LNCAP (cell line): ENCODE results near the gene HTR1D.

Experiments used
- CTCF ChIP-seq: fragments of 450-650 bp; IDR thresholded peaks from 2 replicates; pipeline ENCODE4 v1.5.1; 2017; ENCODE audit warnings: mild to moderate bottlenecking

Gene HTR1D

GRCh38 chr1:23222742-23223141, 5.4 kb upstream of the HTR1D start:
- TF ChIP-seq CTCF, result no peak

GRCh38 chr1:23222331-23222730, 5.0 kb upstream of the HTR1D start:
- no peak for TF ChIP-seq CTCF

- TF ChIP-seq CTCF, result no peak
Measured at GRCh38 chr1:23221107-23221506, 3.8 kb upstream of the HTR1D start.

- TF ChIP-seq CTCF, result peak; percentile 54
Measured at GRCh38 chr1:23216771-23217420, 406 bp downstream of the HTR1D start.

- no peak for TF ChIP-seq CTCF
Measured at GRCh38 chr1:23215751-23216449, 1.4 kb downstream of the HTR1D start.

GRCh38 chr1:23215291-23215690, 2.0 kb downstream of the HTR1D start:
- no peak for TF ChIP-seq CTCF

GRCh38 chr1:23214640-23215039, 2.7 kb downstream of the HTR1D start:
- no peak for TF ChIP-seq CTCF
